ENCODE results near the gene TFCP2. TPM values are rescaled to one million over a fixed set of nuclear protein-coding genes. Genes with fewer than 3 reads are reported as not detected.
A peak's percentile ranks its signal among the peaks of the same experiment; 100 is the strongest.

TFCP2 gene
- polyA plus RNA-seq, 3 donors, result 50.1 to 55.3 (median 54.7) TPM

- DNase-seq, result no peak
Observed at GRCh38 chr12:51048661-51049251, 124.2 kb downstream of the TFCP2 start.

- DNase-seq, result peak; percentile 98
Observed at GRCh38 chr12:51047655-51048540, 125.0 kb downstream of the TFCP2 start, which contains the start of gene LETMD1. Gene LETMD1, plus strand, starts transcription at chr12:51048327. Its CDS starts 30 bp downstream, at chr12:51048357.

Other genes starting within 250 kb of the TFCP2 start
- gene HIGD1C, start 220.6 kb downstream of the TFCP2 start, polyA plus RNA-seq (ENCODE audit: insufficient read length in 3 of 3), result not detected
- 10 to 100 TPM; 43.4 to 75.2 (median 60.4) TPM for gene SLC11A2, start 146.8 kb downstream of the TFCP2 start, polyA plus RNA-seq (ENCODE audit: insufficient read length in 3 of 3)
- 100 to 1,000 TPM in 2 of 3 donors, 10 to 100 TPM in 1; 81.3 to 161 (median 149) TPM for gene LETMD1, start 124.8 kb downstream of the TFCP2 start, polyA plus RNA-seq (ENCODE audit: insufficient read length in 3 of 3)
- gene CSRNP2, start 89.5 kb downstream of the TFCP2 start, polyA plus RNA-seq (ENCODE audit: insufficient read length in 3 of 3), result 10 to 100 TPM; 35.3 to 42.4 (median 41.8) TPM
- gene POU6F1, start 44.9 kb upstream of the TFCP2 start, polyA plus RNA-seq (ENCODE audit: insufficient read length in 3 of 3), result 10 to 100 TPM in 2 of 3 donors, 1 to 10 TPM in 1; 7.7 to 13.6 (median 12.9) TPM
- 100 to 1,000 TPM; 264 to 290 (median 284) TPM for gene DAZAP2, start 65.7 kb upstream of the TFCP2 start, polyA plus RNA-seq (ENCODE audit: insufficient read length in 3 of 3)
- 10 to 100 TPM; 19.2 to 23.9 (median 19.6) TPM for gene SMAGP, start 97.3 kb upstream of the TFCP2 start, polyA plus RNA-seq (ENCODE audit: insufficient read length in 3 of 3)
- 1 to 10 TPM; 2.6 to 3.7 (median 3.0) TPM for gene BIN2, start 151.0 kb upstream of the TFCP2 start, polyA plus RNA-seq (ENCODE audit: insufficient read length in 3 of 3)
- not detected for gene CELA1, start 173.5 kb upstream of the TFCP2 start, polyA plus RNA-seq (ENCODE audit: insufficient read length in 3 of 3)
- gene GALNT6, start 218.3 kb upstream of the TFCP2 start, polyA plus RNA-seq (ENCODE audit: insufficient read length in 3 of 3), result 1 to 10 TPM; 4.5 to 6.6 (median 6.6) TPM

Measured in renal pelvis (tissue), 4 donors.